Measurements from ENCODE around the gene TMEM167B.

DNA sequence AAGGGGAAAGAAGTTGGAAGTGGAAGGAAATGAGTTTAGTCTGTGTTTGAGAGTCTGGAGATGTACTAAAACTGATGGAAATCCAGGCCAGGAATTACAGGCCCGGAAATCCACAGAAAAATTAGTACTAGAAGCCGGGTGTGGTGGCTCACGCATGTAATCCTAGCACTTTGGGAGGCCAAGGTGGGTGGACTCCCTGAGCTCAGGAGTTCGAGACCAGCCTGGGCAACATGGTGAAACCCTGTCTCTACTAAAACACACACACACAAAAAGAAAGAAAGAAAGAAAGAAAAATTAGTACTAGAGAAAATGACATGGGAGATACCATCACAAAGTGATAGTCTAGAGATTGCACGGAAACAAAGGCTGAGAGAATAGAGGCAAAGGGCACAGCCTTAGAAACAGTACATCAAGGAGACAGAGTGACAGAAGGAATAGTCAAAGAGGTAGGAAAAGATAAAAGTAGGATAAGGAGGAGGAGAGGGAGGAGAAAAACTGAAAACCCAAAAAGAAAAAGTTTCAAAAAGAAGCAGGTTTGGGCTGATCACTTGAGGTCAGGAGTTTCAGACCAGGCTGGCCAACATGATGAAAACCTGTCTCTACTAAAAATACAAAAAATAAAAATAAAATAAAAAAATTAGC lies 10.0 kb upstream of the TMEM167B start:
- TF ChIP-seq CTCF (IDR thresholded peaks at IDR 0.05), result no peak
- no peak for TF ChIP-seq POLR2A (IDR thresholded peaks at IDR 0.05)
